ENCODE results near the gene CLCN3. TPM values are rescaled to one million over a fixed set of nuclear protein-coding genes. Genes with fewer than 3 reads are reported as not detected.
A peak's percentile ranks its signal among the peaks of the same experiment; 100 is the strongest.

Gene CLCN3
- total and polyA plus RNA-seq, 9 of the 15 experiments (the other 6 are each of a cell fraction or from before 2014, with no cell fraction given): 12.7 to 60.6 (median 38.5) TPM

GRCh38 chr4:169601016-169601771, 19.2 kb upstream of the CLCN3 start (continued):
- TF ChIP-seq ETS2 (tag; IDR thresholded peaks at IDR 0.05; ENCODE audit: borderline replicate concordance, poor library complexity, severe bottlenecking): no peak
- no peak for TF ChIP-seq FOXK1 (CRISPR knock-in tag; IDR thresholded peaks at IDR 0.05; ENCODE audit: borderline replicate concordance)
- no peak for TF ChIP-seq E2F8 (IDR thresholded peaks at IDR 0.05; ENCODE audit: low read depth, partially characterized antibody)
- no peak for TF ChIP-seq TRIM24 (IDR thresholded peaks at IDR 0.05)

GRCh38 chr4:169603312-169603711, 17.1 kb upstream of the CLCN3 start:
- 100% methylated on average over 2 of the region's 2 CpGs for WGBS (ENCODE audit: insufficient coverage, low coverage, missing lambda C conversion rate)
- no peak overlapping the region for H3K4me3 ChIP-seq
- no peaks in the 10 kb centered on the region for H3K9me1 ChIP-seq (ENCODE audit: control insufficient read depth, insufficient read depth, low read length)
- FAIRE-seq (no peak), DNase-seq (ENCODE audit: extremely low read depth in 1 of 4, low spot score in 3 of 4) (no peak), ATAC-seq (no peak)
- no peak overlapping the region for H3K9ac ChIP-seq (ENCODE audit: insufficient read depth in 1 of 2, low read depth in 2 of 2, low read length in 2 of 2)
- no peaks in the 10 kb centered on the region for H3K27me3 ChIP-seq (ENCODE audit: control insufficient read depth in 2 of 2, insufficient read depth in 2 of 2, low read length in 2 of 2)
- H3K27ac ChIP-seq (ENCODE audit: extremely low read depth, low read depth, low read length): peak overlapping the region; percentile 5; the same call in 1 of the 3 replicates
- peaks cover 41% of the 10 kb centered on the region for H3K36me3 ChIP-seq (ENCODE audit: control insufficient read depth, insufficient read depth, low read length)
- peaks cover 52% of the 10 kb centered on the region for H3K79me2 ChIP-seq (ENCODE audit: control insufficient read depth, insufficient read depth, low read length)
- no peaks in the 10 kb centered on the region for H3K9me3 ChIP-seq (replicated peaks; ENCODE audit: control insufficient read depth, insufficient read depth, low read depth, low read length)
- BruUV-seq (replicated peaks): no TSS peak
- intact Hi-C loops (cut with micrococcal nuclease) (no loop called here), in situ Hi-C loops (cut with MboI) (loop anchor here (25.0 kb wide), 1 partner anchor 434 kb away; the partner anchor contains the start of gene MFAP3L)
- H4K20me1 ChIP-seq (replicated peaks; ENCODE audit: control insufficient read depth, insufficient read depth, low read length): no peaks in the 10 kb centered on the region
- no peak overlapping the region for H2AFZ ChIP-seq (ENCODE audit: low read depth, low read length)
- ChIA-PET CTCF (ENCODE audit: low intra/inter-chr PET ratio) (no interaction called here), POLR2A (no interaction called here)
- H3K4me1 ChIP-seq (replicated peaks in 1 of 2; ENCODE audit: control insufficient read depth in 2 of 2, insufficient read depth in 2 of 2, low read length in 2 of 2): peaks cover 0 to 17% of the 10 kb centered on the region in 2 experiments; a peak in 3 of 5 replicates
- H3K4me2 ChIP-seq (ENCODE audit: insufficient read depth, low read length): no peak overlapping the region
- no peak for TF ChIP-seq EP400 (IDR thresholded peaks at IDR 0.05)
- no peak for TF ChIP-seq TFE3 (CRISPR knock-in tag; IDR thresholded peaks at IDR 0.05)
- no peak for TF ChIP-seq KAT2B (IDR thresholded peaks at IDR 0.05; ENCODE audit: low read depth, low read length)

Data from K562 (cell line).